Spleen (tissue), 11 donors: ENCODE data around the gene ADD2. TPM values are rescaled to one million over a fixed set of nuclear protein-coding genes. Genes with fewer than 3 reads are reported as not detected.

Experiments
- DNase-seq: peaks from one replicate; pipeline ENCODE4 v3.0.0-alpha.2; 2020
- H3K27ac ChIP-seq, 8 donors: fragments of 200-600 bp; sonication (generic) in 7 of 8; 1 replicate in 4 of 8; 2 replicates in 4 of 8; pipeline versions ENCODE4 v1.5.0 to v1.8.0; 2016 to 2021; ENCODE audit warnings: inconsistent platforms in 4 of 8, mild to moderate bottlenecking in 4 of 8, moderate library complexity in 1 of 8
- H3K27me3 ChIP-seq, 7 donors: fragments of 200-600 bp; sonication (generic) in 6 of 7; replicated peaks in 1 of 7; 1 replicate in 4 of 7; 2 replicates in 3 of 7; pipeline versions ENCODE4 v1.5.0 to v1.8.0; 2016 to 2021; ENCODE audit warnings: inconsistent platforms in 3 of 7, mild to moderate bottlenecking in 1 of 7
- H3K36me3 ChIP-seq, 6 donors: fragments of 200-600 bp; sonication (generic) in 5 of 6; 1 replicate in 4 of 6; 2 replicates in 2 of 6; pipeline versions ENCODE4 v1.5.0 to v1.8.0; 2016 to 2021; ENCODE audit warnings: inconsistent platforms in 2 of 6
- H3K4me1 ChIP-seq, 6 donors: fragments of 200-600 bp; sonication (generic) in 5 of 6; 1 replicate in 3 of 6; 2 replicates in 3 of 6; pipeline versions ENCODE4 v1.5.0 to v1.8.0; 2016 to 2021; ENCODE audit warnings: inconsistent platforms in 3 of 6
- H3K4me3 ChIP-seq, 8 donors: fragments of 200-600 bp; sonication (generic) in 7 of 8; 1 replicate in 4 of 8; 2 replicates in 4 of 8; pipeline versions ENCODE4 v1.5.0 to v1.8.0; 2016 to 2021; ENCODE audit warnings: inconsistent platforms in 4 of 8, mild to moderate bottlenecking in 4 of 8, moderate library complexity in 2 of 8
- H3K9me3 ChIP-seq, 8 donors: fragments of 200-600 bp; sonication (generic) in 7 of 8; 1 replicate in 4 of 8; 2 replicates in 4 of 8; pipeline versions ENCODE4 v1.5.0 to v1.8.0; 2016 to 2021; ENCODE audit warnings: inconsistent platforms in 4 of 8
- POLR2A ChIP-seq, 3 donors: fragments of 450-650 bp; IDR thresholded peaks; one replicate each; pipeline ENCODE4 v1.5.1; 2017; ENCODE audit warnings: antibody characterized with exemption in 3 of 3, mild to moderate bottlenecking in 1 of 3
- POLR2AphosphoS5 ChIP-seq, 3 donors: sonication (generic); formaldehyde crosslinking; IDR thresholded peaks; one replicate each; pipeline ENCODE4 v1.5.1; 2017; ENCODE audit warnings: antibody characterized with exemption in 3 of 3
- WGBS, 5 donors: extraction: QIAGEN DNeasy Blood & Tissue Kit in 3 of 5; methylation state at CpG; one replicate each; pipeline versions ENCODE4 v1.1.5 to v1.1.7; 2013 to 2018; 5-methylcytosine and 5-hydroxymethylcytosine counted together
- intact Hi-C: fragments of 100-400 bp; cut with DNase I; formaldehyde crosslinking; loops from one replicate; pipeline ENCODE4 v1.15.0; 2023; ENCODE audit warnings: low total_unique reads
- polyA plus RNA-seq, 3 donors: library from polyadenylated mRNA; stranded (reverse); fragments of 200-250 nt; gene quantifications; one replicate each; pipeline ENCODE4 v1.2.1, GENCODE V29; 2013
- total RNA-seq, 7 donors: library from RNA; depleted of rRNA in 3 of 7; stranded (reverse); fragments of >200 nt in 3 of 7; fragmentation: NEBNext Ultra II Directional in 4 of 7; extraction: Animal tissue kit (Norgen Biotek cat#: 25700) in 4 of 7; gene quantifications; one replicate each; pipeline versions ENCODE4 v1.1.0 to v1.2.1, GENCODE V29; 2016 to 2021
- TF ChIP-seq, protein P1 (sequence below), 11 experiments: fragments of 200-600 bp in 7 of 11; fragments of 450-650 bp in 4 of 11; sonication (generic) in 4 of 11; IDR thresholded peaks in 8 of 11; conservative IDR thresholded peaks in 3 of 11; 1 replicate in 7 of 11; 2 replicates in 4 of 11; pipeline versions ENCODE4 v1.4.0 to v1.8.0; 2016 to 2021; ENCODE audit warnings: antibody characterized with exemption in 11 of 11, inconsistent platforms in 4 of 11, mild to moderate bottlenecking in 1 of 11
- donor health status: healthy with polysubstance abuse.
- donor health status: DM: no; HTN: no; CAD: no; lungs with moderate emphysema.
- donor health status: DM: no; HTN: no; CAD: no.
- donor health status: Bipolar disorder and iron deficiency.
- donor health status: healthy.
- donor health status: DM: no; HTN: no; CAD: no.
- donor health status: DM: yes; HTN: yes; CAD: no.

Gene ADD2
- total and polyA plus RNA-seq, 10 donors, result 0.47 to 7.1 (median 3.8) TPM

DNA sequence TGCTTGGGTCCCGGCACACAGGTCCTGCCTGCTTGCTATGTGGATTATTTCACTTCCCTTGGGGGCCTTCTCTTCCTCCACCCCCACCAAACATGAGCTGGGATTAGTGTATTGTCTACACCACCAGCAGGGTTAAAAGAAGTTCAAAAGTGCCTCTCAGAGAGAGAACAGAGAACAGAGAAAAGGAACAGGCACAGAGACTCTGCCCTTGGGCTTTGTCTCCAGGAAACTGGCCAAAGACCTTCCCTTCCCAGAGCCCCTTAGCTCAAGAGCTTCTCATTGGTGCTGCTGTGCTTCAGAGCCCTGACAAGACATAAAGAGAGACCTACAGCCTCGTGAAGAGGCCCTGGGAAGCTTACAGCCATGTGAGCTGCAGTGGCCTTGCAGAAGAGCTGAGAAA lies 29.5 kb upstream of the ADD2 start:
- Histone ChIP-seq H3K27ac (peak overlapping the region in 4 of 8 donors; percentile 5 to 47 (median 40)), H3K4me3 (no peak overlapping the region), H3K36me3 (no peaks in the 10 kb centered on the region), H3K27me3 (peaks cover 0 to 23% (median 0%) of the 10 kb centered on the region in 7 donors), H3K9me3 (peaks cover 0 to 18% (median 8%) of the 10 kb centered on the region in 8 donors), H3K4me1 (no peaks in the 10 kb centered on the region)
- DNase-seq, result no peak
- TF ChIP-seq, protein P1, sequence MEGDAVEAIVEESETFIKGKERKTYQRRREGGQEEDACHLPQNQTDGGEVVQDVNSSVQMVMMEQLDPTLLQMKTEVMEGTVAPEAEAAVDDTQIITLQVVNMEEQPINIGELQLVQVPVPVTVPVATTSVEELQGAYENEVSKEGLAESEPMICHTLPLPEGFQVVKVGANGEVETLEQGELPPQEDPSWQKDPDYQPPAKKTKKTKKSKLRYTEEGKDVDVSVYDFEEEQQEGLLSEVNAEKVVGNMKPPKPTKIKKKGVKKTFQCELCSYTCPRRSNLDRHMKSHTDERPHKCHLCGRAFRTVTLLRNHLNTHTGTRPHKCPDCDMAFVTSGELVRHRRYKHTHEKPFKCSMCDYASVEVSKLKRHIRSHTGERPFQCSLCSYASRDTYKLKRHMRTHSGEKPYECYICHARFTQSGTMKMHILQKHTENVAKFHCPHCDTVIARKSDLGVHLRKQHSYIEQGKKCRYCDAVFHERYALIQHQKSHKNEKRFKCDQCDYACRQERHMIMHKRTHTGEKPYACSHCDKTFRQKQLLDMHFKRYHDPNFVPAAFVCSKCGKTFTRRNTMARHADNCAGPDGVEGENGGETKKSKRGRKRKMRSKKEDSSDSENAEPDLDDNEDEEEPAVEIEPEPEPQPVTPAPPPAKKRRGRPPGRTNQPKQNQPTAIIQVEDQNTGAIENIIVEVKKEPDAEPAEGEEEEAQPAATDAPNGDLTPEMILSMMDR (IDR thresholded peaks at IDR 0.05 in 8 of 11, conservative IDR thresholded peaks at IDR 0.05 in 3 of 11), result no peak
- TF ChIP-seq POLR2A (IDR thresholded peaks at IDR 0.05), result no peak
- no peak for TF ChIP-seq POLR2AphosphoS5 (IDR thresholded peaks at IDR 0.05)
- intact Hi-C loops, result loop anchor here (10.0 kb wide), 1 partner anchor 147 kb away; no protein-coding TSS in a partner anchor
- 43 to 63% (median 49%) methylated on average over 2 of the region's 2 CpGs for WGBS, 5 donors

DNA sequence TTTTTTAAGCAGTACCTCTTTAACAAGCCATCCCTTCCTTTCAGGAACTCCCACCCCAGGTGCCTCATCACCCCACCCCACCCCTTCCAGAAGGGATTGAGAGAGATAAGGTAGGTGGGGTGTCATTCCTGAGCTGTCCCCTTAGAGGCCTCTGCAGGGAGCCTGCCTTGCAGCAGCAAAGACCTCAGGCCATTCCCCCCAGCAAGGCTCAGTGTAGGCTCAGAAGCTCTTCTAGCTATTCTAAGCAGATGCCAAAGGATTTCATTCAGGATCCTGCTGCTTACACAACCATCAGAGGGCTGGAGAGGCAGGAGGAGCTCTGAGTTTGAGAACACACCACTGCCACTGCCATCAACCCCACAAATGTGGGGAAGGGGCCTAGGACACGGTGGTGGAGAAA lies 28.3 kb upstream of the ADD2 start:
- 63 to 94% (median 88%) methylated on average over 1 of the region's 1 CpG for WGBS, 5 donors
- TF ChIP-seq, protein P1 (IDR thresholded peaks at IDR 0.05 in 8 of 11, conservative IDR thresholded peaks at IDR 0.05 in 3 of 11), result no peak
- TF ChIP-seq POLR2A (IDR thresholded peaks at IDR 0.05) (no peak), POLR2AphosphoS5 (IDR thresholded peaks at IDR 0.05) (no peak)
- intact Hi-C loops, result loop anchor here (10.0 kb wide), 1 partner anchor 149 kb away; no protein-coding TSS in a partner anchor

DNA sequence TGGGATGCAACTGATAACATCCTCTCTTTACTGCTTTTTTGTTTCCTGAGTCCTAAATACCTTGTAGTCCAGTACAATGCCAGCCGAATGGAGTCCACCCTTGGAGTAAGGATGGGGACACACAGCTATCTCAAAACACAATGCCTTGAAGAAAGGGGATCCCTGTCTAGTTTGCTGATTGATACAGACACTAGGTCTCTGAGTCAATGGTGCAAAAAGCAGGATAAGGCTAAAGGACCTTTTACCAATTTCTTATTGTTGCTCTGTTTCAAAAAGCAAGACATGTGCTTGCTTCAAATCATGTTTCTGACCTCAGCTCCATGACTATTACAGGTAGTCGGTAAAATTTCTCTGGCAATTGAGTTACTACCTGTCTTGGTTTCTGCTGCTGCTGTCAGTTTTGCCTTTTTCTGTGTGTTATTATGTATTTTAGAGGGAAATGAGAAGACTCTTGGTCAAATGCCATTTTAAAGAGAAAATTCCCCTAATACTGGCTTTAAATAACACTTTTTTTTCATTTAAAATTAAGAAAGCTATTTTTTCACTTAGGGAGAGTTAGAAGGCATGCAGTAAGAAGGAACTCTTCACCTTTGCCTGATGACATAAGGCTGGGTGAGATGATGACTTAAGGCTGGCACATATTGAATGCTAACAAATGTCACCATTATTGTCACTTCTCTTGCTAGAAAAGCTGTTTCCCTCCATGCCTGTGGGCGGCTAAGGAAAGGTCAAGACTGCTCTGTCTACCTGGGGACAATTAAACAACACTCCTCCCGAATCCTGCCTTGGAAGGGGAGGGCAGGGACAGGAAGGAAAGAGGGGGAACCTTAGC lies 27.4 kb upstream of the ADD2 start:
- H3K36me3 ChIP-seq, result no peaks in the 10 kb centered on the region
- no peak overlapping the region for H3K4me3 ChIP-seq
- peaks cover 0 to 4% (median 3%) of the 10 kb centered on the region in 6 donors for H3K4me1 ChIP-seq
- intact Hi-C loops, result loop anchor here (10.0 kb wide), 1 partner anchor 149 kb away; no protein-coding TSS in a partner anchor
- DNase-seq, result no peak
- H3K27me3 ChIP-seq, result peaks cover 0 to 40% (median 15%) of the 10 kb centered on the region in 7 donors
- no peak overlapping the region for H3K27ac ChIP-seq
- peaks cover 0 to 18% (median 8%) of the 10 kb centered on the region in 8 donors for H3K9me3 ChIP-seq
- WGBS, 5 donors, result 67 to 83% (median 76%) methylated on average over 4 of the region's 4 CpGs
- no peak for TF ChIP-seq POLR2A (IDR thresholded peaks at IDR 0.05)
- TF ChIP-seq, protein P1 (IDR thresholded peaks at IDR 0.05 in 8 of 11, conservative IDR thresholded peaks at IDR 0.05 in 3 of 11), result no peak
- TF ChIP-seq POLR2AphosphoS5 (IDR thresholded peaks at IDR 0.05), result no peak

More for the DNA sequence above, 28.3 kb upstream of the ADD2 start:
- DNase-seq, result no peak
- Histone ChIP-seq H3K9me3 (peaks cover 0 to 18% (median 8%) of the 10 kb centered on the region in 8 donors), H3K27ac (no peak overlapping the region), H3K36me3 (no peaks in the 10 kb centered on the region), H3K4me1 (no peaks in the 10 kb centered on the region), H3K4me3 (no peak overlapping the region), H3K27me3 (peaks cover 0 to 31% (median 7%) of the 10 kb centered on the region in 7 donors)

- TF ChIP-seq POLR2AphosphoS5 (IDR thresholded peaks at IDR 0.05) (no peak), POLR2A (IDR thresholded peaks at IDR 0.05) (no peak)
- TF ChIP-seq, protein P1 (IDR thresholded peaks at IDR 0.05 in 8 of 11, conservative IDR thresholded peaks at IDR 0.05 in 3 of 11), result no peak
- DNase-seq, result no peak
- peak overlapping the region in 3 of 8 donors; percentile 15 to 50 (median 19) for H3K27ac ChIP-seq
- no peaks in the 10 kb centered on the region for H3K9me3 ChIP-seq
- H3K27me3 ChIP-seq, result peaks cover 0 to 54% (median 27%) of the 10 kb centered on the region in 7 donors
- no peaks in the 10 kb centered on the region for H3K36me3 ChIP-seq
- WGBS, 5 donors, result 41 to 58% (median 52%) methylated on average over 2 of the region's 2 CpGs
- intact Hi-C loops, result loop anchor here (10.0 kb wide), 1 partner anchor 151 kb away; no protein-coding TSS in a partner anchor
- H3K4me3 ChIP-seq, result no peak overlapping the region
- H3K4me1 ChIP-seq, result peaks cover 3 to 17% (median 16%) of the 10 kb centered on the region in 6 donors
Measured at GRCh38 chr2:70793450-70793849, 25.4 kb upstream of the ADD2 start.
